IMR-90 (cell line): ENCODE results near the gene NOP9. TPM values are rescaled to one million over a fixed set of nuclear protein-coding genes. Genes with fewer than 3 reads are reported as not detected.

Experiments
- ATAC-seq: fragments of 200-7000 bp; cut with Tn5 transposase; 2 replicates; pipeline ENCODE4 v1.9.1; 2020; ENCODE audit warnings: low read depth, mild to moderate bottlenecking, moderate library complexity
- BruUV-seq: library from RNA; stranded (reverse); fragments of 400-500 nt; replicated peaks from 2 replicates; lab custom pipeline; 2021; lab: Mats Ljungman, UMichigan
- CTCF ChIA-PET: fragments of 300-600 bp; formaldehyde crosslinking; extraction: SDS; loops from one replicate; lab custom pipeline; 2021; ENCODE audit warnings: antibody characterized with exemption; lab: Yijun Ruan, JAX
- POLR2A ChIA-PET: fragments of 300-600 bp; sonication (Branson Sonifier 250); formaldehyde crosslinking; loops from one replicate; lab custom pipeline; 2022; ENCODE audit warnings: antibody characterized with exemption; ENCODE audit not compliant: unreplicated experiment; lab: Charles Lee
- DNase-seq: peaks from one replicate; pipeline ENCODE4 v3.0.0; 2013
- H2AFZ ChIP-seq: replicated peaks from 2 replicates; pipeline ENCODE3; 2013; ENCODE audit warnings: low read length, mild to moderate bottlenecking; ENCODE audit not compliant: poor library complexity
- H2AK5ac ChIP-seq: 2 replicates; pipeline ENCODE4 v1.6.1; 2013; ENCODE audit warnings: low read depth, low read length, inconsistent platforms
- H2AK9ac ChIP-seq: replicated peaks from 2 replicates; pipeline ENCODE3; 2013; ENCODE audit warnings: mild to moderate bottlenecking, low read depth, low read length, moderate library complexity; ENCODE audit not compliant: poor library complexity
- H2BK120ac ChIP-seq: 2 replicates; pipeline ENCODE4 v1.6.1; 2013; ENCODE audit warnings: low read depth, low read length, inconsistent platforms
- H2BK15ac ChIP-seq: 3 replicates; pipeline ENCODE4 v1.6.1; 2013; ENCODE audit warnings: low read depth, low read length, inconsistent platforms
- H2BK20ac ChIP-seq: 2 replicates; pipeline ENCODE4 v1.6.1; 2013; ENCODE audit warnings: low read depth, mild to moderate bottlenecking, inconsistent platforms, low read length, moderate library complexity
- H2BK5ac ChIP-seq: 2 replicates; pipeline ENCODE4 v1.6.1; 2013; ENCODE audit warnings: mild to moderate bottlenecking, low read depth, low read length, inconsistent platforms; ENCODE audit not compliant: poor library complexity, severe bottlenecking
- H3K14ac ChIP-seq: replicated peaks from 2 replicates; pipeline ENCODE4 v1.6.1; 2013; ENCODE audit warnings: low read depth, low read length, inconsistent platforms
- H3K18ac ChIP-seq: 2 replicates; pipeline ENCODE4 v1.6.1; 2013; ENCODE audit warnings: low read depth, low read length, control low read depth
- H3K23ac ChIP-seq: 2 replicates; pipeline ENCODE4 v1.6.1; 2013; ENCODE audit warnings: low read depth, low read length, inconsistent platforms
- H3K27ac ChIP-seq: 2 replicates; pipeline ENCODE4 v1.5.1; 2013; ENCODE audit warnings: mild to moderate bottlenecking, control low read depth, low read length; ENCODE audit not compliant: insufficient read depth
- H3K27me3 ChIP-seq: 2 replicates; pipeline ENCODE4 v1.6.1; 2013; ENCODE audit warnings: low read length; ENCODE audit not compliant: control insufficient read depth, insufficient read depth
- H3K36me3 ChIP-seq: 2 replicates; pipeline ENCODE4 v1.6.1; 2013; ENCODE audit warnings: low read length, mixed read lengths; ENCODE audit not compliant: control insufficient read depth, insufficient read depth
- H3K4ac ChIP-seq: 2 replicates; pipeline ENCODE4 v1.6.1; 2013; ENCODE audit warnings: low read depth, low read length, inconsistent platforms
- H3K4me1 ChIP-seq: 2 replicates; pipeline ENCODE4 v1.6.1; 2013; ENCODE audit warnings: low read length, mixed read lengths; ENCODE audit not compliant: control insufficient read depth, insufficient read depth
- H3K4me2 ChIP-seq: 2 replicates; pipeline ENCODE4 v1.6.1; 2013; ENCODE audit warnings: low read depth, mild to moderate bottlenecking, control low read depth, low read length, moderate library complexity
- H3K4me3 ChIP-seq: 2 replicates; pipeline ENCODE4 v1.5.1; 2013; ENCODE audit warnings: low read depth, mild to moderate bottlenecking, control low read depth, low read length, moderate library complexity; ENCODE audit not compliant: insufficient read depth
- H3K56ac ChIP-seq: 2 replicates; pipeline ENCODE4 v1.6.1; 2013; ENCODE audit warnings: low read length, inconsistent platforms; ENCODE audit not compliant: insufficient read depth; ENCODE audit errors: extremely low read depth
- H3K79me1 ChIP-seq, 2 experiments: 2 replicates each; pipeline ENCODE4 v1.6.1; 2013; ENCODE audit warnings: low read length in 2 of 2, inconsistent platforms in 1 of 2, low read depth in 1 of 2
- H3K9ac ChIP-seq: 2 replicates; pipeline ENCODE4 v1.6.1; 2013; ENCODE audit warnings: low read depth, low read length, control low read depth
- H3K9me1 ChIP-seq: 2 replicates; pipeline ENCODE4 v1.6.1; 2013; ENCODE audit warnings: low read length, inconsistent platforms; ENCODE audit not compliant: insufficient read depth
- H3K9me3 ChIP-seq: 2 replicates; pipeline ENCODE4 v1.6.1; 2013; ENCODE audit warnings: low read length; ENCODE audit not compliant: control insufficient read depth, insufficient read depth
- H4K20me1 ChIP-seq: 2 replicates; pipeline ENCODE4 v1.6.1; 2013; ENCODE audit warnings: low read length, inconsistent platforms; ENCODE audit not compliant: insufficient read depth
- H4K5ac ChIP-seq: 2 replicates; pipeline ENCODE4 v1.6.1; 2013; ENCODE audit warnings: mild to moderate bottlenecking, low read depth, low read length, control low read depth
- H4K8ac ChIP-seq, 2 experiments: 2 replicates each; pipeline ENCODE4 v1.6.1; 2013; ENCODE audit warnings: low read depth in 2 of 2, low read length in 2 of 2, control low read depth in 1 of 2, inconsistent platforms in 1 of 2
- H4K91ac ChIP-seq: 2 replicates; pipeline ENCODE4 v1.6.1; 2013; ENCODE audit warnings: low read depth, low read length, inconsistent platforms; ENCODE audit not compliant: insufficient read depth
- CEBPB ChIP-seq: IDR thresholded peaks from 2 replicates; pipeline ENCODE4 v1.6.1; 2012; ENCODE audit warnings: low read depth, low read length, improper control_type of control experiment
- USF2 ChIP-seq: fragments of 150-350 bp; IDR thresholded peaks from 2 replicates; pipeline ENCODE4 v1.6.1; 2017; ENCODE audit warnings: mild to moderate bottlenecking, antibody characterized with exemption, low read length, low read depth
- WGBS, 2 experiments: methylation state at CpG; one replicate each; pipeline versions ENCODE4 v1.1.5 to v1.1.7; 2013; ENCODE audit warnings: missing lambda C conversion rate in 2 of 2; ENCODE audit not compliant: insufficient read length in 1 of 2; ENCODE audit errors: extremely low coverage in 2 of 2; 5-methylcytosine and 5-hydroxymethylcytosine counted together
- dilution Hi-C: fragments of 300-500 bp; cut with HindIII; formaldehyde crosslinking; loops from one replicate; pipeline ENCODE4 v1.14.3; 2018; ENCODE audit warnings: low sequenced_read_pairs; ENCODE audit not compliant: unreplicated experiment
- in situ Hi-C: fragments of 300-500 bp; cut with MboI; formaldehyde crosslinking; loops from 3 replicates; pipeline ENCODE4 v1.14.3; 2019; ENCODE audit warnings: low sequenced_read_pairs, inconsistent platforms, mixed read lengths
- intact Hi-C: fragments of 100-400 bp; cut with micrococcal nuclease; formaldehyde crosslinking; loops from 2 replicates; pipeline ENCODE4 v1.10.0; 2022
- polyA plus RNA-seq, 3 experiments: library from polyadenylated mRNA; depleted of rRNA; stranded (reverse); fragments of >200 nt; gene quantifications; 2 replicates each; pipeline ENCODE4 v1.2.3, GENCODE V29; 2012; ENCODE audit warnings: low replicate concordance in 1 of 3
- total RNA-seq: library from RNA; depleted of rRNA; stranded (reverse); fragments of >200 nt; gene quantifications from 2 replicates; pipeline ENCODE4 v1.2.3, GENCODE V29; 2012

Gene NOP9
- total and polyA plus RNA-seq, 2 of the 4 experiments (the other 2 are of a cell fraction): 11.8 to 25.8 TPM

GRCh38 chr14:24311837-24312615 lies 12.4 kb downstream of the NOP9 start:
- dilution Hi-C loops (no loop called here), intact Hi-C loops (no loop called here), in situ Hi-C loops (no loop called here)
- Histone ChIP-seq H2BK5ac (no peak overlapping the region), H2AFZ (no peak overlapping the region), H4K91ac (no peak overlapping the region), H4K8ac (no peak overlapping the region), H3K9me1 (peaks cover 7% of the 10 kb centered on the region; the same call in 1 of the 2 replicates), H3K14ac (no peak overlapping the region), H3K4me3 (no peak overlapping the region), H3K56ac (no peak overlapping the region), H3K4me1 (peaks cover 10% of the 10 kb centered on the region; the same call in 1 of the 2 replicates), H3K36me3 (0 out of 2 replicates have a peak, but pooled peaks cover 2% of the 10 kb centered on the region), H2AK5ac (no peak overlapping the region), H3K27me3 (peaks cover 16% of the 10 kb centered on the region; the same call in 1 of the 2 replicates), H2BK20ac (no peak overlapping the region), H4K20me1 (peaks cover 8% of the 10 kb centered on the region; the same call in 1 of the 2 replicates), H3K79me1 (peaks cover 3 to 8% of the 10 kb centered on the region in 2 experiments; a peak in 1 of 4 replicates), H2AK9ac (no peak overlapping the region), H3K4ac (no peak overlapping the region), H3K27ac (no peak overlapping the region), H2BK15ac (no peak overlapping the region), H2BK120ac (no peak overlapping the region), H3K4me2 (no peak overlapping the region), H4K5ac (no peak overlapping the region), H3K18ac (no peak overlapping the region), H3K9me3 (no peaks in the 10 kb centered on the region), H3K23ac (no peak overlapping the region), H3K9ac (no peak overlapping the region)
- no TSS peak for BruUV-seq
- CTCF ChIA-PET: interaction anchor here (1.3 kb wide), 1 partner anchor 21 kb away, joined by 6 read pairs; no protein-coding TSS in a partner anchor
- TF ChIP-seq USF2: no peak
- TF ChIP-seq CEBPB: peak; percentile 84
- no CpG with 5 or more reads among the region's 1 CpG for WGBS, 2 experiments
- ATAC-seq (no peak), DNase-seq (no peak)
- POLR2A ChIA-PET: no interaction called here
